ENCODE results near the gene DISP2. TPM values are rescaled to one million over a fixed set of nuclear protein-coding genes. Genes with fewer than 3 reads are reported as not detected.

Gene DISP2, protein sequence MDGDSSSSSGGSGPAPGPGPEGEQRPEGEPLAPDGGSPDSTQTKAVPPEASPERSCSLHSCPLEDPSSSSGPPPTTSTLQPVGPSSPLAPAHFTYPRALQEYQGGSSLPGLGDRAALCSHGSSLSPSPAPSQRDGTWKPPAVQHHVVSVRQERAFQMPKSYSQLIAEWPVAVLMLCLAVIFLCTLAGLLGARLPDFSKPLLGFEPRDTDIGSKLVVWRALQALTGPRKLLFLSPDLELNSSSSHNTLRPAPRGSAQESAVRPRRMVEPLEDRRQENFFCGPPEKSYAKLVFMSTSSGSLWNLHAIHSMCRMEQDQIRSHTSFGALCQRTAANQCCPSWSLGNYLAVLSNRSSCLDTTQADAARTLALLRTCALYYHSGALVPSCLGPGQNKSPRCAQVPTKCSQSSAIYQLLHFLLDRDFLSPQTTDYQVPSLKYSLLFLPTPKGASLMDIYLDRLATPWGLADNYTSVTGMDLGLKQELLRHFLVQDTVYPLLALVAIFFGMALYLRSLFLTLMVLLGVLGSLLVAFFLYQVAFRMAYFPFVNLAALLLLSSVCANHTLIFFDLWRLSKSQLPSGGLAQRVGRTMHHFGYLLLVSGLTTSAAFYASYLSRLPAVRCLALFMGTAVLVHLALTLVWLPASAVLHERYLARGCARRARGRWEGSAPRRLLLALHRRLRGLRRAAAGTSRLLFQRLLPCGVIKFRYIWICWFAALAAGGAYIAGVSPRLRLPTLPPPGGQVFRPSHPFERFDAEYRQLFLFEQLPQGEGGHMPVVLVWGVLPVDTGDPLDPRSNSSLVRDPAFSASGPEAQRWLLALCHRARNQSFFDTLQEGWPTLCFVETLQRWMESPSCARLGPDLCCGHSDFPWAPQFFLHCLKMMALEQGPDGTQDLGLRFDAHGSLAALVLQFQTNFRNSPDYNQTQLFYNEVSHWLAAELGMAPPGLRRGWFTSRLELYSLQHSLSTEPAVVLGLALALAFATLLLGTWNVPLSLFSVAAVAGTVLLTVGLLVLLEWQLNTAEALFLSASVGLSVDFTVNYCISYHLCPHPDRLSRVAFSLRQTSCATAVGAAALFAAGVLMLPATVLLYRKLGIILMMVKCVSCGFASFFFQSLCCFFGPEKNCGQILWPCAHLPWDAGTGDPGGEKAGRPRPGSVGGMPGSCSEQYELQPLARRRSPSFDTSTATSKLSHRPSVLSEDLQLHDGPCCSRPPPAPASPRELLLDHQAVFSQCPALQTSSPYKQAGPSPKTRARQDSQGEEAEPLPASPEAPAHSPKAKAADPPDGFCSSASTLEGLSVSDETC (N-terminal part only)
- total RNA-seq = under 1 TPM; 0.03 to 0.26 (median 0.08) TPM

DNA sequence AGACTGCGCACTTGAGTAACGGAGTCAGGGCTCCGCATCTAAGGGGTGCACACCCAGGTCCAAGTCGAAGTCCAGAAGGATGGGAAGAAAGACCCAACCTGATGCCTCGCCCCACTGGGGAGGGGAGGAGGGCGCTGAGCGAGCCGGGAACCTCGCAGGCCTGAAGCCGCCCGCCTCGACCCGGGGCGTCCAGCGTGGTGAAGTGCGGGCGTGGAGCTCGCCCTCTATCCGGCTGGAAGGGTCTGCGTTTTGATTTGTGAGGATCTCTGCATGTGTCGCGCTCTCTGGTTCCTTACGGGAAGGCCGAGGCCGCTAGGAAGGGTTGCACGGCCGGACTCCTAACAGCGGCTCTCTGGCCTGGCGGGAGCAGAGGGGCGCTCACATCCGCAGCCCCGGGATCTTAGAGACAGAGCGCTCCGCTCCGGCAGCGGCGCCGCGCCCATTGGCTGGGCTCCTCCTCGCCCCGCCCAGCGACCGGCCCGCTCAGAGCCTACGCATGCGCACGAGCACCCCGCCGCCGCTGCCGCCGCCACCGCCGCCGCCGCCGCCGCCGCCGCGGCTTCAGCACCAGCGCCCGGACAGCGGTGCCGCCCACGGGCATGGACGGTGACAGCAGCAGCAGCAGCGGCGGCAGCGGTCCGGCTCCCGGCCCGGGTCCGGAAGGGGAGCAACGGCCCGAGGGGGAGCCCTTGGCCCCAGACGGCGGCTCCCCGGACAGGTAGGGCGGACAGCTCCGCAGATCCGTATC lies at the start of gene DISP2:
DISP2 (plus strand) TSS at position 497 of the 748 bp plus-strand sequence; CDS start at position 600, 103 bp downstream.
- H3K4me3 Mint-ChIP-seq = peak within 1 kb of the TSS; percentile 76
- peaks cover 3% of the 10 kb centered on the region for H3K36me3 Mint-ChIP-seq (ENCODE audit: insufficient read depth)
- peaks cover 10% of the 10 kb centered on the region for H3K27me3 Mint-ChIP-seq (ENCODE audit: low read depth)
- ATAC-seq (peak; percentile 95), DNase-seq (peak; percentile 84)
- peaks cover 7% of the 10 kb centered on the region for H3K4me1 Mint-ChIP-seq (ENCODE audit: low read depth)
- no peaks in the 10 kb centered on the region for H3K9me3 Mint-ChIP-seq

DNA sequence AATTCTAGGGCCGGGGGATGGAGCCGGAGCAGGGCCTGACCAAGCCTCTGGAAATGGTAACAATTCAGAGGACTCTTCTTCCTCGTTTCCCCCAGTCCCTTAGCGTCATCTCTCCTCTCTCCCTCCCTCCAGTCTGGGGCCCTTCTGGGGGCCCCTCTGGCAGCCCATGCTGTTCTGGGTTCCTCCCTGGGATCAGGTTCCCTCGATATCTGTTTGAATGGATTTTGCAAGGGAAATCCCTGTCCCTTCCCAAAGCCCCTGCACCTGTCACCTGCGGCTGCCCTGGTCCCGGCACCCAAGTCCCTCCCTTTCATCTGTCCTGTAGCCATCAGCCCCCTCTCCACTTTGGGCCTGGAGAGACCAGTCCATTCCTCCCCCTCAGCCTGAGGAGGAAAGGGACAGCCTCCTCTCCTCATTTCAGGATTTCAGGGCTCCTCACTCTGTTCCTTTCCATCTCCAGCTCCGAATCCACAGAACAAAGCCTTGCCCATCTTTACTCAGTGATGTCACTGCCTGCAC lies 48.6 kb upstream of the DISP2 start:
- Mint-ChIP-seq H3K4me3 (peak overlapping the region; percentile 95), H3K36me3 (ENCODE audit: insufficient read depth) (peaks cover under 1% of the 10 kb centered on the region), H3K9me3 (no peaks in the 10 kb centered on the region), H3K4me1 (ENCODE audit: low read depth) (peaks cover 51% of the 10 kb centered on the region), H3K27me3 (ENCODE audit: low read depth) (no peaks in the 10 kb centered on the region)
- ATAC-seq = no peak
- no peak for DNase-seq

DNA sequence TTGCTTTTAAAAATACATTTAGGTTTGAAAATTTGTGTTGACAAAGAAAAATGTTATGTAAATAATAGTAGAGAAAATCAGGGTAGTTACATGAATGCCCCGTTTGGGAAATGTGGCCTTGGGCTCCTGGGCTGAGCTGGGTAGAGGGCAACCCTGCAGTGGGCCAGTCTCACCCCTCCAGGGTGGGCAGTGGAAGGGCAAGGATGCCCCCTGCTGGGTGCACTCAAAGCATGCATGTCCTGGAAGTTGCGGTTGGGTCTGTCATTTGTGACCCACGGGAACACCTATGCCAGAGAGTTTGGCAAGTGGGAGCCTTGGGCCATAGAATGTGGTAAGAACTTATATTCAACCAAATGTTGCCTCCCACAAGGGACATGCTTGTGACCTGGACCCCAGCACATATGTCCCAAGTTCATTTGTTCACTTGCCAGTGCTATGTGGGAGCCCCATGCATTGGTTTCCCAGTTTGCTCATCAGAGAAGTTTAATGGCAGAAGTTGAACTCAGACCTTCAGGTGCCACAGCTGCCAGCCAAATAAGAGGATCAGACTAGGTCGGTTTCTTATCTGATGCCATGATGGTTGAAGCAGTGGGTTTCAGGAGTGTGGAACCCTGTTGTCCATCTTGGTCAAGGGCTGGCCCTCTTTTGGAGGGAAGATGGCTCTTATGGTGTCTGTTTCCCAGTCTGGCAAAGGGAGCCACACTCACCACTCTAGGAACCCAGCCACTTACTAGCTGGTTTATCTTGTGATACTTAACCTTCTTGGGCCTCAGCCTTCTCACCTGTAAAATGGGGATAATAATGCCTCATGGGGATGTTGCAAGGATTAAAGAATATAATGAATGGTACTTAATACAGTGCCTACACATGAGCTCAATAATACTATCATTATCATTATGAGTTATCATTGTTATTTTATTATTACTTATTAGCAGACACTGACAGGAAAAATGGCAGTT lies 47.7 kb upstream of the DISP2 start:
- H3K4me3 Mint-ChIP-seq = peak overlapping the region; percentile 95
- H3K27me3 Mint-ChIP-seq (ENCODE audit: low read depth) = no peaks in the 10 kb centered on the region
- H3K9me3 Mint-ChIP-seq = no peaks in the 10 kb centered on the region
- DNase-seq = peak; percentile 48
- H3K4me1 Mint-ChIP-seq (ENCODE audit: low read depth) = peaks cover 48% of the 10 kb centered on the region
- no peaks in the 10 kb centered on the region for H3K36me3 Mint-ChIP-seq (ENCODE audit: insufficient read depth)
- ATAC-seq = no peak

DNA sequence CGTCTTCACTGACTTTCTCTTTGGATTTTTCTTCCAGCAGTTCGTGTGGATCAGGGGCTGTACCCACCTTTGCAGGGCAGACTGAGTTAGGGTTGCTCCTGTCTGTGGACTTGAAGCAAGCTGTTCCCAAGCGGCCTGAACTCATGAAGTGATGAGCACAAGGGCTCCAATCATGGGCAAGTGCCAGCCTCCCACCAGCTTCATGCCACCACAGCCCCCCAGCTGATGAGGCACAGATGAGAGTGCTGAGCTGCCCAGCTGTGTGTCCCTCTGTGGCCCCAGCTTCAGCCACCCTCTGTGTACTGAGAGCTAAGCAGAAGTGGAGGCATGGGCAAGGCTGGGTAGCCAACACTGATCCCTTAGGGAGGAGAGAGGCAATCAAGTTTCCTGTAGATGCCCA lies 47.0 kb upstream of the DISP2 start:
- Mint-ChIP-seq H3K27me3 (ENCODE audit: low read depth) (no peaks in the 10 kb centered on the region), H3K36me3 (ENCODE audit: insufficient read depth) (no peaks in the 10 kb centered on the region), H3K4me1 (ENCODE audit: low read depth) (peaks cover 44% of the 10 kb centered on the region), H3K4me3 (no peak overlapping the region), H3K9me3 (no peaks in the 10 kb centered on the region)
- DNase-seq = no peak
- no peak for ATAC-seq

DNA sequence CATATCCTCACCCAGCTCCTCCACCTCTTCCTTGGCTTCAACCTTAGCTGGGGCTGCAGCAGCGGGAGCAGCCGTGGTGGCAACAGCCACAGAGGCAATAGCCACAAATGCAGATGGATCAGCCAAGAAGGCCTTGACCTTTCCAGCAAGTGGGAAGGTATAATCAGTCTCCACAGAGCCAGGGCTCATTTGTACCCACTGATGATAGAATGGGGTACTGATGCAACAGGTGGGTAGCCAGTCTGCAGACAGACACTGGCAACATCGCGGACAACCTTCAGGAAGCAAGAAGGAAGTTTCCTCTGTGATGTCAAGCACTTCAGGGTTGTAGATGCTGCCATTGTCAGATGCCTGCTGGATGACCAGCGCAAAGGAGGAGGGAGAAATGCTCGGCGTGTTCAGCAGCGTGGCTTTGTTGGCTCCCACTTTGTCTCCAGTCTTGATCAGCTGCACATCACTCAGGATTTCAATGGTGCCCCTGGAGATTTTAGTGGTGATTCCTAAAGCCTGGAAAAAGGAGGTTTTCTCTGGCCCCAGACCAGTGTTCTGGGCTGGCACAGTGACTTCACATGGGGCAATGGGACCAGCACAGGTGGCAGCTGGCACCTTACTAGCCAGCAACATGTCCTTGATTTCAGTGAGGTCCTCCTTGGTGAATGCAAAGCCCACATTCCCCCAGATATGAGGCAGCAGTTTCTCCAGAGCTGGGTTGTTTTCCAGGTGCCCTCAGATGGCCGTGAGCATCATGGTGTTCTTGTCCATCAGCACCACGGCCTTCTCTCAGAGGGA lies 45.5 kb upstream of the DISP2 start:
- Mint-ChIP-seq H3K4me3 (no peak overlapping the region), H3K27me3 (ENCODE audit: low read depth) (peaks cover 3% of the 10 kb centered on the region), H3K4me1 (ENCODE audit: low read depth) (peaks cover 34% of the 10 kb centered on the region), H3K36me3 (ENCODE audit: insufficient read depth) (no peaks in the 10 kb centered on the region), H3K9me3 (no peaks in the 10 kb centered on the region)
- ATAC-seq (no peak), DNase-seq (no peak)

DNA sequence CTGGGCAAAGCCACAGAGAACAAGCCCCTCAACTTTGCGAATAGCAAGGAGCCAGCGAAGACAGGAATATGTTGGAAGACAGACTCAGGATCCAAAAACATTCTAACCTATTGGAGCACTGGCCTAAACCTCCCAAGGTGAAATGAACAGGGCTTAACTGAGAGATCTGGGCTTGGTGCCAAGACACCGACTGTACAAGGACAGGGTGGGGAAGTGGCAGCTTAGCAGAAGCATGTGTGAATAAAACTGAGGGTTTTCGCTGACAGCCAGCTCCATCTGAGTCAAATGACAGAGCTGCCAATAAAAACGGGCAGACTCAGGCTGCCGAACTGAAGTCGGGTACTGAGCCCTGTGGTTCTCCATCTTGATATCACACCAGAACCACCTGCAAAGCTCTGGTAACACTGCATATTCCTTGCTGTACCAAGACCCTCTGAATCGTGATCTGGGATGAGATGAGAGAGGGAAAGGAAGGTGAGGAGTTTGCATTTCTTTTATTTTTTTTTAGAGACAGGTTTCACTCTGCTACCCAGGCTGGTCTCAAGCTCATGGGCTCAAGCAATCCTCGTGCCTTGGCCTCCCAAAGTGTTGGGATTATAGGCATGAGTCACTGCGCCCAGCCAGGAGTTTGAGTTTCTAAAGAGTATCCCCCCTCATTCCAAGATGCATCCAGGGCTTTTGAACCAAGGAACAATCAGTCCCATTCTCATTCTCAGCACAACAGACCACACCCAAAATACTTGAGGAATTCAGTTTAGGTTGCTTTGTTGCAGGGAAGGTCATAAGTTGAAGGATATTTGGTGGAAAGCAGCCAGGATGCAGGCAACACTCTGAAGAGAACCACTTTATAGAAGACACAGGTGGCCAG lies 44.3 kb upstream of the DISP2 start:
- Mint-ChIP-seq H3K9me3 (no peaks in the 10 kb centered on the region), H3K4me1 (ENCODE audit: low read depth) (peaks cover 28% of the 10 kb centered on the region), H3K36me3 (ENCODE audit: insufficient read depth) (no peaks in the 10 kb centered on the region), H3K27me3 (ENCODE audit: low read depth) (peaks cover 3% of the 10 kb centered on the region), H3K4me3 (no peak overlapping the region)
- ATAC-seq = peak; percentile 38 to 44
- DNase-seq = peak; percentile 28

DNA sequence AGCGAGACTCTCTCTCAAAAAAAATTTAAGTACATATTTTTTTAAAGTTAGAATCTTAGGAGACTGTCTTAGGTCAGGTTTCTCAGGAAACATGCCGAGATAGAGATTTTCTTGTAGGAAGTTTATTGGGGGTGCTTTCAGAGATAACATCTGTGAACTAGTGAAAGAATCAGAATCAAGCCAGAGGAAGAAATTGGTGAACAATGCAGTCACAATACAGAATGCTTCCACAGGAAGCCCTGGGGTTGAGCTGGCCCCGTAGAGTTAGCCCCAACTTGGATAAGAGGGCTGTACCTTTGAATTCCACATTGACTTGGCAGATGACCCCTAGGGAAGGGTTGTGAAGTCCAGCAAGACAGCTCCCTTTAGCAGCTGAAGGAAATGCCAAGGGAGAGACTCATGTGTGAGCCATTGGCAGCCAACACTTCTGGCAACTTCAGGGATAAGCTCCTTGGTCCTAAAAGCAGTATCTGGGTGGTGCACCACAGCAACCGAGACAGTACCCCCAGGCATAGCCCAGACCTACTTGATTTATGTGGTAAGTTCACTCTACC lies 43.2 kb upstream of the DISP2 start:
- Mint-ChIP-seq H3K9me3 (no peaks in the 10 kb centered on the region), H3K4me1 (ENCODE audit: low read depth) (peaks cover 17% of the 10 kb centered on the region), H3K4me3 (no peak overlapping the region), H3K36me3 (ENCODE audit: insufficient read depth) (no peaks in the 10 kb centered on the region), H3K27me3 (ENCODE audit: low read depth) (peaks cover 3% of the 10 kb centered on the region)
- DNase-seq = no peak
- ATAC-seq = no peak

DNA sequence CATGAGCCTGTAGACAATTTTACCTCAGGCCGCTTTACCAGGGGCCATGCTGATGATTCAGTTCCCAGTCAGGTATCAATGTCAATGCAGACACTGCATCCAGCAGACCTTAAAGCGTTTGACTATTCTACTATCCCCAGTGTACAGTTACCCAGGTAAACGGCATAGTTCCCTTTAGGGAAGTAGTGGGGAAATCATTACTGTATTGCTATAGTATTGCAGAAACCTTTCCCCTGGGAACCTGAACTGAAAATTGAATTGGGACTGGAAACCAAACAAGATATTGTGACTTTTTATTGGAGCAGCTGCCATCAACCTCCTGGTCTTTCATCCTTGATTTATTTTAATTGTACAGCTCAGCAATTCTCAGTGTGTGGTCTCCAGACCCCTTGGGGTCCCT lies 41.1 kb upstream of the DISP2 start:
- Mint-ChIP-seq H3K4me1 (ENCODE audit: low read depth) (peaks cover 20% of the 10 kb centered on the region), H3K36me3 (ENCODE audit: insufficient read depth) (no peaks in the 10 kb centered on the region), H3K27me3 (ENCODE audit: low read depth) (peaks cover 3% of the 10 kb centered on the region), H3K9me3 (no peaks in the 10 kb centered on the region), H3K4me3 (no peak overlapping the region)
- ATAC-seq = no peak
- no peak for DNase-seq

DNA sequence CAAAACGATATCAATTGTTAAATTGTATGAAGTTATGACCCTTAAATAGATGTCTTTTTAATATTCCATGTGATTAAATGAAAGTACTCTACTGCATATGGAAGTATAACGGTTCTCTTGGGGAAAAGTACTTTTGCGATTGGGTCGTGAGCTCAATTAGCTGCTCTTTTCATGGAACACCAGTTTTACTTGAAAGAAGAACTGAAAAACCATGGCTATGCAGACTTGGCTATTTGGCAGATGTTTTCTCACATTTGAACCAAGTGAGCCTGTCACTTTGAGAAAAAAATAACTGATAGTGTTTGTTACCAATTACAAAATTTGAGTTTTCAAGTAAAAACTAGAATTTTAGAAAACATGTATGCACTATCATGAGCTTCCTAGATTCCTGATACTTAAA lies 40.4 kb upstream of the DISP2 start:
- Mint-ChIP-seq H3K36me3 (ENCODE audit: insufficient read depth) (no peaks in the 10 kb centered on the region), H3K4me1 (ENCODE audit: low read depth) (peaks cover 21% of the 10 kb centered on the region), H3K9me3 (no peaks in the 10 kb centered on the region), H3K27me3 (ENCODE audit: low read depth) (peaks cover 3% of the 10 kb centered on the region), H3K4me3 (no peak overlapping the region)
- ATAC-seq (no peak), DNase-seq (no peak)

DNA sequence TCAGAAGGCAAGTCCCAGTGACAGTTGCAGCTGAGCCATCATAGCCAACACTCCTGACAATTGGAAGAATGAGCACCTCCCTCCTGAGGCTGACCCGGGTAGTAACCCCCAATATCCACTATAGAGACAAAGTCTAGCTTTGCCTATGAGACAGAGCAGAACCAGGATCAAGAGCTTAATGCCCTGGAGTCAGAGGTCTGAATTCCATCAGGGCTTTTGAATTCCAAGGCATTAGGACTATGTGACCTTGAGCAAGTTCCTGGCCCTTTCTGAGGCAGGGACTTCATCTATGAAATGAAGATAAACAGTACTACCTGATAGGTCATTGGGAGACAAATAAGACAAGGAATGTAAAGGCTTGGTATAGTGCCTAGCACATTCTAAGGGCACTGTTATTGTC lies 37.6 kb upstream of the DISP2 start:
- Mint-ChIP-seq H3K9me3 (no peaks in the 10 kb centered on the region), H3K27me3 (ENCODE audit: low read depth) (peaks cover 3% of the 10 kb centered on the region), H3K36me3 (ENCODE audit: insufficient read depth) (no peaks in the 10 kb centered on the region), H3K4me3 (no peak overlapping the region), H3K4me1 (ENCODE audit: low read depth) (peaks cover 19% of the 10 kb centered on the region)
- ATAC-seq (no peak), DNase-seq (no peak)

DNA sequence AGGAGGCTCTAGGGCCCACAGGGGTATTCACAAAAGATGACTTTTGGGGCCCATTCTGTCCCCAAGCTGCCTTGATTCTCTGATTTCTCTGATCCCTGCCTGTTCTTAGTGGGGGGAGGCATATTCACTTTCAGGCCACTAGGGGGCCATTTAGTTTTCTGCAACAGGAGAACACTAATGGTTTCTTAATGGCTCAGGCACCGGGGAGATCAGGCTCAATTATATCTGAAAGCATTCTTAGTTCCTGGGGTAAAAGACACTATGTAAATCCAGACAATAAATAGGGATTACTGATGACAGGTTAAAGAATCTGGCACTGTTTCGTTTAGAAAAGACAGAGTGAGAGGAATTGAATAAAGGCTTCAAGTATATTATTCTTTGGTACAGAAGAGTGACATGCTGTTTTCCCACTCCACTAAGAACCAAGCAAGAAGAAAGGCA lies 37.1 kb upstream of the DISP2 start:
- no peaks in the 10 kb centered on the region for H3K36me3 Mint-ChIP-seq (ENCODE audit: insufficient read depth)
- DNase-seq (peak; percentile 48), ATAC-seq (no peak)
- H3K4me1 Mint-ChIP-seq (ENCODE audit: low read depth) = peaks cover 25% of the 10 kb centered on the region
- H3K27me3 Mint-ChIP-seq (ENCODE audit: low read depth) = peaks cover 3% of the 10 kb centered on the region
- peak overlapping the region; percentile 3 for H3K4me3 Mint-ChIP-seq
- H3K9me3 Mint-ChIP-seq = no peaks in the 10 kb centered on the region

All from activated T-cell treated with anti-CD3 and anti-CD28 coated beads, Interleukin-2, amount 50 U/mL, for 4 hours (primary cell).